NCI-H510A treated with DMSO at 0.1 percent for 48 hours (cell line): ENCODE data around the gene FYTTD1.
A peak's percentile ranks its signal among the peaks of the same experiment; 100 is the strongest.
"Not testable (repeated sequence)": the region's sequence is repeated elsewhere in the genome, so short reads cannot be mapped to it uniquely, and the experiment has no call there.

Source experiments
- DNase-seq: peaks from one replicate; lab custom pipeline; 2025; lab: John Stamatoyannopoulos, UW

Gene FYTTD1

GRCh38 chr3:197749601-197750395, at the start of gene FYTTD1:
FYTTD1 (plus strand) TSS chr3:197749883; CDS start chr3:197749972, 89 bp downstream.
- peak; percentile 87 for DNase-seq

GRCh38 chr3:197700095-197700494, 49.6 kb upstream of the FYTTD1 start:
- no peak for DNase-seq

GRCh38 chr3:197701841-197702240, 47.8 kb upstream of the FYTTD1 start:
- DNase-seq: no peak

- DNase-seq: no peak
Observed at GRCh38 chr3:197706658-197707057, 43.0 kb upstream of the FYTTD1 start.

- DNase-seq: no peak
Observed at GRCh38 chr3:197709135-197709534, 40.5 kb upstream of the FYTTD1 start.

- not testable (repeated sequence) for DNase-seq
Observed at GRCh38 chr3:197710965-197711364, 38.7 kb upstream of the FYTTD1 start.

GRCh38 chr3:197711973-197712707, 37.5 kb upstream of the FYTTD1 start:
- peak; percentile 82 for DNase-seq

GRCh38 chr3:197713477-197713822, 36.2 kb upstream of the FYTTD1 start:
- no peak for DNase-seq

GRCh38 chr3:197714251-197714650, 35.4 kb upstream of the FYTTD1 start:
- DNase-seq: no peak

GRCh38 chr3:197718891-197719290, 30.8 kb upstream of the FYTTD1 start:
- no peak for DNase-seq

- DNase-seq: no peak
Observed at GRCh38 chr3:197720694-197721093, 29.0 kb upstream of the FYTTD1 start.

- DNase-seq: no peak
Observed at GRCh38 chr3:197722734-197723133, 26.9 kb upstream of the FYTTD1 start.

GRCh38 chr3:197727878-197728277, 21.8 kb upstream of the FYTTD1 start:
- not testable (repeated sequence) for DNase-seq

- DNase-seq: no peak
Observed at GRCh38 chr3:197728487-197728886, 21.2 kb upstream of the FYTTD1 start.

- no peak for DNase-seq
Observed at GRCh38 chr3:197730200-197730599, 19.5 kb upstream of the FYTTD1 start.

GRCh38 chr3:197730770-197731169, 18.9 kb upstream of the FYTTD1 start:
- not testable (repeated sequence) for DNase-seq

GRCh38 chr3:197731483-197731882, 18.2 kb upstream of the FYTTD1 start:
- not testable (repeated sequence) for DNase-seq

- DNase-seq: no peak
Observed at GRCh38 chr3:197733042-197733441, 16.6 kb upstream of the FYTTD1 start.

GRCh38 chr3:197734667-197735318, 14.9 kb upstream of the FYTTD1 start:
- DNase-seq: no peak

- peak; percentile 45 for DNase-seq
Observed at GRCh38 chr3:197736010-197736490, 13.6 kb upstream of the FYTTD1 start.

- DNase-seq: peak; percentile 98
Observed at GRCh38 chr3:197736491-197737318, 13.0 kb upstream of the FYTTD1 start, which contains the start of gene RUBCN. RUBCN (minus strand) TSS chr3:197736904; CDS start chr3:197736719, 185 bp downstream.

GRCh38 chr3:197737319-197737649, 12.4 kb upstream of the FYTTD1 start:
- no peak for DNase-seq
